Keratinocyte (primary cell): ENCODE data around the gene CDYL. TPM values are rescaled to one million over a fixed set of nuclear protein-coding genes. Genes with fewer than 3 reads are reported as not detected.

Experiments used
- DNase-seq: peaks from one replicate; pipeline ENCODE4 v3.0.0-alpha.2; 2011; ENCODE audit warnings: low read depth, missing footprints, low spot score
- FAIRE-seq: peaks from 2 replicates; lab custom pipeline; 2011; peaks lifted over from hg19 to GRCh38; lab: Jason Lieb, UNC
- H2AFZ ChIP-seq: 2 replicates; pipeline ENCODE4 v1.6.0; 2012; ENCODE audit warnings: low read length, control low read depth, inconsistent platforms; ENCODE audit not compliant: control insufficient read depth
- H3K27ac ChIP-seq: 2 replicates; pipeline ENCODE4 v1.5.1; 2011; ENCODE audit warnings: low read length; ENCODE audit not compliant: control insufficient read depth, insufficient read depth
- H3K27me3 ChIP-seq: 3 replicates; pipeline ENCODE4 v1.6.0; 2011; ENCODE audit warnings: low read length; ENCODE audit not compliant: control insufficient read depth, insufficient read depth; ENCODE audit errors: extremely low read depth
- H3K36me3 ChIP-seq, 2 experiments: 2 replicates in 1 of 2; 3 replicates in 1 of 2; pipeline ENCODE4 v1.5.1; 2011; ENCODE audit warnings: low read length in 2 of 2, mild to moderate bottlenecking in 1 of 2; ENCODE audit not compliant: control insufficient read depth in 2 of 2, insufficient read depth in 2 of 2; ENCODE audit errors: extremely low read depth in 1 of 2
- H3K4me1 ChIP-seq: 3 replicates; pipeline ENCODE4 v1.5.1; 2011; ENCODE audit warnings: low read length; ENCODE audit not compliant: control insufficient read depth, insufficient read depth; ENCODE audit errors: extremely low read depth
- H3K4me2 ChIP-seq: 3 replicates; pipeline ENCODE4 v1.6.0; 2011; ENCODE audit warnings: low read depth, low read length; ENCODE audit not compliant: control insufficient read depth, insufficient read depth; ENCODE audit errors: extremely low read depth
- H3K4me3 ChIP-seq, 3 experiments: fragments of 200-600 bp in 1 of 3; sonication (generic) in 1 of 3; 2 replicates in 2 of 3; 3 replicates in 1 of 3; pipeline ENCODE4 v1.5.1; 2011 to 2016; ENCODE audit warnings: low read length in 3 of 3, mild to moderate bottlenecking in 3 of 3, control low read depth in 2 of 3, inconsistent platforms in 1 of 3, low read depth in 1 of 3, mixed read lengths in 1 of 3, mixed run types in 1 of 3, moderate library complexity in 1 of 3; ENCODE audit not compliant: control insufficient read depth in 2 of 3, insufficient read depth in 2 of 3; ENCODE audit errors: extremely low read depth in 1 of 3
- H3K79me2 ChIP-seq: 2 replicates; pipeline ENCODE4 v1.6.0; 2012; ENCODE audit warnings: low read length; ENCODE audit not compliant: control insufficient read depth, insufficient read depth
- H3K9ac ChIP-seq: 3 replicates; pipeline ENCODE4 v1.6.0; 2011; ENCODE audit warnings: low read length; ENCODE audit not compliant: control insufficient read depth, insufficient read depth; ENCODE audit errors: extremely low read depth
- H3K9me1 ChIP-seq: 3 replicates; pipeline ENCODE4 v1.6.0; 2011; ENCODE audit warnings: low read length; ENCODE audit not compliant: control insufficient read depth, insufficient read depth; ENCODE audit errors: extremely low read depth
- H3K9me3 ChIP-seq: 2 replicates; pipeline ENCODE4 v1.5.1; 2012; ENCODE audit warnings: low read depth, low read length; ENCODE audit not compliant: control insufficient read depth
- H4K20me1 ChIP-seq: 3 replicates; pipeline ENCODE4 v1.6.0; 2011; ENCODE audit warnings: low read length; ENCODE audit not compliant: control insufficient read depth, insufficient read depth; ENCODE audit errors: extremely low read depth
- CTCF ChIP-seq, 3 experiments: IDR thresholded peaks in 1 of 3; conservative IDR thresholded peaks in 1 of 3; optimal IDR thresholded peaks in 1 of 3; 2 replicates in 2 of 3; 3 replicates in 1 of 3; pipeline versions ENCODE3 to v1.5.1; 2011; ENCODE audit warnings: low read length in 3 of 3, mild to moderate bottlenecking in 3 of 3, moderate library complexity in 2 of 3, control low read depth in 1 of 3, inconsistent platforms in 1 of 3; ENCODE audit not compliant: insufficient read depth in 2 of 3; ENCODE audit errors: extremely low read depth in 1 of 3
- EZH2 ChIP-seq: IDR thresholded peaks from one replicate; pipeline ENCODE4 v1.6.1; 2012; ENCODE audit warnings: inconsistent platforms, mild to moderate bottlenecking, low read length, moderate library complexity
- dilution Hi-C: fragments of 300-500 bp; cut with MboI; formaldehyde crosslinking; loops from one replicate; pipeline ENCODE4 v1.7.0; 2020; ENCODE audit warnings: low sequenced_read_pairs; ENCODE audit not compliant: extremely low pct_ligation_motif_present
- polyA plus RNA-seq, 5 experiments: library from polyadenylated mRNA; depleted of rRNA in 3 of 5; stranded (reverse) in 3 of 5; stranded (forward) in 1 of 5; unstranded in 1 of 5; fragments of >200 nt; gene quantifications; 1 replicate in 1 of 5; 2 replicates in 3 of 5; 3 replicates in 1 of 5; pipeline versions ENCODE4 v1.2.1 to v1.2.3, GENCODE V29; 2011 to 2012; ENCODE audit warnings: missing spikeins in 2 of 5, low read depth in 1 of 5, low replicate concordance in 1 of 5

Gene CDYL
- polyA plus RNA-seq, 1 donor (not counting 4 experiments of a cell fraction or from before 2014, with no cell fraction given), result 48.0 TPM

- Histone ChIP-seq H3K27me3 (no peaks in the 10 kb centered on the region), H3K4me1 (peaks cover 3% of the 10 kb centered on the region), H3K9me1 (no peaks in the 10 kb centered on the region), H2AFZ (no peak overlapping the region), H3K79me2 (peaks cover 60% of the 10 kb centered on the region), H3K27ac (no peak overlapping the region), H3K4me3 (no peak overlapping the region), H3K9me3 (no peaks in the 10 kb centered on the region), H3K36me3 (peaks cover 10 to 18% of the 10 kb centered on the region in 2 experiments), H4K20me1 (no peaks in the 10 kb centered on the region), H3K9ac (no peak overlapping the region), H3K4me2 (no peak overlapping the region)
- TF ChIP-seq CTCF (optimal IDR thresholded peaks at IDR 0.05 in 1 of 3, IDR thresholded peaks at IDR 0.05 in 1 of 3, conservative IDR thresholded peaks at IDR 0.05 in 1 of 3; ENCODE audit: extremely low read depth in 1 of 3, insufficient read depth in 2 of 3, low read length in 3 of 3) (no peak), EZH2 (no peak)
- dilution Hi-C loops, result no loop called here
- FAIRE-seq (no peak), DNase-seq (no peak)
Measured at GRCh38 chr6:4903751-4904370, 127.7 kb downstream of the CDYL start.

GRCh38 chr6:4904461-4905025 is 128.3 kb downstream of the CDYL start:
- peaks cover 60% of the 10 kb centered on the region for H3K79me2 ChIP-seq

More at GRCh38 chr6:4904461-4905025, 128.3 kb downstream of the CDYL start:
- no peak overlapping the region for H3K27ac ChIP-seq
- no peak overlapping the region for H3K9ac ChIP-seq
- no peak overlapping the region for H3K4me2 ChIP-seq
- no peaks in the 10 kb centered on the region for H3K9me3 ChIP-seq
- no peak for TF ChIP-seq CTCF (optimal IDR thresholded peaks at IDR 0.05 in 1 of 3, IDR thresholded peaks at IDR 0.05 in 1 of 3, conservative IDR thresholded peaks at IDR 0.05 in 1 of 3; ENCODE audit: extremely low read depth in 1 of 3, insufficient read depth in 2 of 3, low read length in 3 of 3)
- TF ChIP-seq EZH2, result no peak
- no peak for DNase-seq
- H4K20me1 ChIP-seq, result no peaks in the 10 kb centered on the region
- FAIRE-seq, result no peak
- H3K4me1 ChIP-seq, result peaks cover 3% of the 10 kb centered on the region
- H3K9me1 ChIP-seq, result no peaks in the 10 kb centered on the region
- H3K4me3 ChIP-seq, result no peak overlapping the region
- H2AFZ ChIP-seq, result no peak overlapping the region
- dilution Hi-C loops, result no loop called here
- H3K36me3 ChIP-seq, result peaks cover 7 to 18% of the 10 kb centered on the region in 2 experiments
- no peaks in the 10 kb centered on the region for H3K27me3 ChIP-seq
